ENCODE data around the gene ZBTB7C.

Gene ZBTB7C

DNA sequence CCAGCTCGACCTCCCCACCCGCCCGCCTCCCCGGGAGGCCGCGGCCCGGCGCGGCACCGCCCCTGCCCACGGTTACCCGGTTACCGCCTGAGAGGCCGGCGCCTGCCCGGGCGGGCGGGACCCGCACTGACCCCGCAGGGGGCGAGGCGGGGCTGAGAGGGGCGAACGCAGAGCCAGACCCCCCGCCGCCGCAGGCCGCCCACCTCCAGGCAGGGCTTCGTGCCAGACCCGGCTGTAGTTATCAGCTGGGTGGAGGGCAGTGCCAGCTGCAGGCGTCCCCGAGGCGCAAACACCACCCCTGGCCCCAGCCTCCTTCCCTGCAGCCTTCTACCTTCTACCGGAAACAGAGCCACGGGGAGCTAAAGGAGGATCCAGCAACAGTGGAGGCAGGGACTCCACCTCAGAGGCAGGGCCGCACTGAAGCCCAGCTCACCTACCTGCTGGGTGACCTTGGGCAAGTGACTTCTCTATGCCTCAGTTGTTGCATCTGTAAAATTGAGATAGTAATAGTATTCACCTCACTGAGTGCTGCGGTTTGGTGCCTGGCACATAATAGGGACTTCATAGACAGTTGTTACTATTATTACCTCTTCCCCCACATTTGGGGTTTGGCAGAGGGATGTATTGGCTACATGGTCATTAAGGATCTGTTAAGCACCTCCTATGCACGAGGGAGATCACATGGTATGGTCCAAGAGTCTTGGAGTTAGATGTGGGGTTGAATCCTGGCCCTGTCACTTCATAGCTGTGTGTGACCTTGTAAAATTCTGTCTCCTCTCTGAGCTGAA, 247.1 kb downstream of the ZBTB7C start:
- no peak for DNase-seq

DNA sequence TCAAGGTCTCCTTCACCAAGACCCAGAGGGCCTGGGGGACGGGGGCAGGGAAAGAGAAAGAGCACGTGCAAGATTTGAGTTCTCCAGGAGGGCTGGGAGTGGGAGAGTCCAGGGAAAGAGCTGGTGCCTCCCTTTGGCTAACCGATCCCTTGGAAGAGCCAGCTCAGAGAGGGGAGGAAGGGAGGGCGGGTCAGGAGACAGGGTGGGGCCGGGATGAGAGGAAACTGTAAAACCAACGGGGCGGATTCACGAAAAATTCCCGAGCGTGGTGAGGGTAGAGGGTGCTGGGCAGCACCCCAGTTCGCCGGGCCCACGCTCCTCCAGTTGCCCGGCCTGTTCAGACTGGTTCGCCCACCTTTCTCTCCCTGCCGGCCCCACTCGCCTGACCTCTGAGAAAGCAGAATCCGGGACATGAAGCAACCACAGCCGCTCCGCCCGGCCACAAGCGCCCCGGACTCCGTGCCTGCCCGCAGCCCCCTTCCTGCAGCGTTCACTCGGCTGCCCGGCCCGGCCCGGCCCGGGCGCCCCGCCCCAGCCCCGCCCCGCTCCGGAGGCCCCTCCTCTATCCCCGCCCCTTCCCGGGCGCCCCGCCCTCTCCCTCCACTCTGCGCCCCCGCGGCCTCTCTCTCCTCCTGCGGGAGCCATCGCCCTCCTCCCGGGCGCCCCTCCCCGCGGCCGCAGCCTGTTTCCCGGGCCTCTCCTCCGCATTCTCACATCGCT, 247.8 kb downstream of the ZBTB7C start:
- peak; percentile 74 for DNase-seq

DNA sequence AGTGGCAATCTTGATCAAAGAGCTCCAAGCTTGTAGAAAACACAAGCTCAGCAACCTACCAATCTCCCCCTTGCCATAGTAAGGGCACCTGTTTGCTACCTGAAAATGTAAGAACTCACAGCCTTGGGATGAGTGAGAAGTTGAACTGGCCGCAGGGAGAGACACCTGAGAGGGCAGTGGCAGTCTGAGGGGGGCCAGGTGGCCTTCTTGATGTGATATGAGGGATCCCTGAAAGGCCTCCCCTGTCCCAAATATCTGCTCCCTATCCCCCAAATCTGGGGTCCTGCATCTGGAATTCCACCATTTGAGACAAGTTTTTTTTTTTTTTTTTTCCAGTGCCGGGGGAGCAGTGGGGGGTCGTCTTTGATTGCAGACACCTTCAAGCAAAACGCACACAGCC, 248.6 kb downstream of the ZBTB7C start:
- DNase-seq, result no peak

DNA sequence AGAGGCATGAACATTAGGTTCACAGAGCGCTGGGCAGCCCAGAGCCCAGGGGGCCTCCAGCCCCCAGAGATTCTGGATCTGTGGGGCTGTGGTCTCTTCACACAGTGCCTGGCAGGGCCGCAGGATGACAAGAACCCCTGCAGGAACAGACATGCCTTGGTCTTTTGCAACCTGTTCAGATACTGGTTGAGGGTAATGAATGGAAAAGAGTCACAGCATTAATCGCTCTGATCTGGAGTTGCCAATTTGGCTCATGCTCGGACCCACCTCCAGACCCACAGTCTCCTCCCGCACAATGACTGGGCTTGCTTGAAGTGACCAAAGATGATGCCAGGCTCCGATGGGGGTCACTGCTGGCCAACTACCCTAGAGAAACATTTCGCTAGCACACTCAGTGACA, 249.4 kb downstream of the ZBTB7C start:
- DNase-seq, result no peak

DNA sequence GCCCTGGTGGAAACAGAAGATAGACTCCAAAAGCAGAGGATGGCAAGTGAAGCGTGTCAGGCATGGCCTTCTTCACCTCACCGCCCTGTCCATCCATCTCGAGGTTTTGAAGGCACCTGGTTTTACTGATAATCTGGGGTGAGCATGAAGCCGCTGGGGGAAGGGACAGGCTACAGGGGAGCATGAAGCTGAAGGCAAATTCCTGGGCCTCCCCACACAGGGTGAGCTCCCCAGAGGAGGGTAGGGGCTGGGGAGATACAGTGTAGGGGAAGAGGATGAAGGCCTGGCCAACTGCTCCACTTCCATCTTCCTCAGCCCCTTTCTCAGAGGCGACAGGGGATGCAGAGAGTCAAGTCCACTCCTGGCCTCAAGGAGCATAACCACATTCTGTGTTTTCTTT, 250.5 kb downstream of the ZBTB7C start:
- no peak for DNase-seq

DNA sequence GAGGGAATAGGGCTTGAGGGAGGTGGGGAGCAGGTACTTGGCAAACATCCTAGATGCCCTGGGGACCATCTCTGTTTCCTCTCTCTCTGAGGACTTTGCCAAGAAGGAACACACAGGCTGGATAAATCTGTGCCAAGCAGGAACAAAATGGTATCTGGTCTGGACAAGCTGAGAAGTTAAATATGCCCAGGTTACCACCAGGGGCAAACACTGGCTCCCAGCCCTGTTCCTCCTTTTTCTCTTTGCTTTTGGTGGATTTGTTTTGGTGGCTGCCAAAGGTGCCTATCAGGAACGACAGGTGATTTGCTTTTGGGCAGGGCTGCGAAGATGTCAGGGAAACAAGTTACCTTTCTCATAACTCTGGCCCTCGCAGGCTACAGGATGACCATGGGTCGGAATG, 251.2 kb downstream of the ZBTB7C start:
- no peak for DNase-seq

DNA sequence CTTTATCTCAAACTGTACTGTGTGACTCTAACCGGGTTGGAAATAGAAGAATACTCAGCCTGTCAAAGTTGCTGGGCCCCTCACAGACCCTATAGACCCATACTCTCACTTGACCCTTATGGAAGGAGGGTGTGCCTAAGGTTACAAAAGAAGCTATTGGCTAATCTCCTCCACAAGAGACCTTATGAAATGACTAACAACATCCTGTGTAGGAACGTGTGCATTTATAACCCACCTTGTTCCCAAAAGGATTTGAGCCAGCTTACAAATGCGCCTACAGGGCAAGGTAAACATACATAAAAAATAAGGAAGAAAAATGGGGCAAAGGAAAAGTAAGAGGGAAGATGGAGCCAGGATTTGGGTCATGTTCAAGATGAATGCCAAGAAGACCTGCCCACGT, 253.3 kb downstream of the ZBTB7C start:
- no peak for DNase-seq

DNA sequence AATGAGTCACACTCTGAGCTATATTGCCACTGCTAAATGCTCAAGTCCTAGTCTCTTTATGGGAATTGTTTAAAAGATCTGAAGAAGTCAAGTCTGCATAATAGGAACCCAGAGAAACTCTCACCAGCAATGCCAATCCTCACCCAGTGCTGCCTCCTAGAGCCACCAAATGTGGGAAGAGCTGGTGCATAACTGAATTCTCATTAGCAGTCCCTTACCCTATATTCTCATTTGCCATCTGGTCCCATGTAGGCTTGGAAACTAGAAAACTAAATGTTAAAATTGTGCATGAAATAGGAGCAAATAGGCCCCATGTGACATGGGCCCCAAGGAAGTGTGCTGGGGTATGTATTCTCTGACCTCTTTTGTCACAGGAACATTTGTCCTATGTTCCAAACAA, 254.4 kb downstream of the ZBTB7C start:
- no peak for DNase-seq

DNA sequence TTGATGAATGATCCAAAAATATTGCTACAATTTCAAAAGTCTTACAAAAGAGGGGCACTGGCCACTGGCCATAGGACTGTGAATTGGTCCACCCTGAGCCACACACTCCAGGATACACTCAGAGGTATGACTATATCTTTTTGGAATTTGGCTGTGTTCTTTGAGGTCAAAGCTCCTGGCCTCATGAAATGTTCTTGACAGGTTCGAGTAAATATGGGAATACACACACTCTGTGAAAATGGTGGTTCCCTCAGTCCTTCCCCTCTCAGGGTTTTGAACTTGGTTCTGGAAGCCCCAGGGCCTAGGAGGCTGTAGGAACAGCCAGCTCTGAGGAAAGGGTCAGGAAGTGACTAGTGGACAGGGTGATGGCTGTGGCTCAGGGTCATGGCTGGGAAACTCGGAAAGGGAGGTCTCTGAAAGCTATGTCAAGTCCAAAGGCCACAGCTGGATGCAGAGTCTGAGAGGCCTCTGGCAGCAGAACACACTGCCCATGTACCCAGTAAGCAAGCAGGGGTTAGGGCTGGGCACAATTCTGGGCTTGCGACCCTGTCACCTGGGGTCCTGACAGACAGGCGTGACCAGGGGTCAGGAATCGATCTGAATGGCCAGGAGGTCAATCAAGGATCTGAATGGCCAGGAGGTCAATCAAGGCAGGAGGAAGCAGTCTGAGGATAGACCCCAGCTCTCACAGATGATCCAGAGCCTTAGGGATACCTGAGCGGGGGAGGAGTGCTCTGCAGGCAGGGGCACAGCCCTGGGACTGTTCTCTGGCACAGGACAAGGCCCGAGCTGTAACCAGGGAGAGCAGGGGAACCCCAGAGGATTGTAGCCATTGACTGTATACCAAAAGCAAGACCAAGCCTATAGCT, 255.3 kb downstream of the ZBTB7C start:
- DNase-seq, result peak; percentile 14

DNA sequence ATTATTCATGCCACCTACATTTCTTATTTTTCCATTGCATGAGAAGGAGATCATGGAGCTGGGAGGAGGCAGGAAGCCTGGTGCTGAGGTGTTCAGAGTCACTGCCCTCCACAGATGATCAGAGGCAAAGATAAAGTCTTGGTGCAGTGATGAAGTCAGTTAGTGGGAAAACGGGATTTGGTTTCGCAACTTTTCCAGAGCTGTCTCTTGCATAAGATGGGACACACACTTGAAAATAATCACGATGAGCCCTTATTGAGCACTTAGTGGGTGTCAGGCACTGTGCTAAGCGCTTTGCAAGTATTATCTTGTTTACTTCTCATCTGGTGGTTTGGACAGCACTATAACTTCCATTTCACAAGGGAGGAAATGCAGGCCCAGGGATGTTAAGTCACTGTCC, 256.6 kb downstream of the ZBTB7C start:
- no peak for DNase-seq

DNA sequence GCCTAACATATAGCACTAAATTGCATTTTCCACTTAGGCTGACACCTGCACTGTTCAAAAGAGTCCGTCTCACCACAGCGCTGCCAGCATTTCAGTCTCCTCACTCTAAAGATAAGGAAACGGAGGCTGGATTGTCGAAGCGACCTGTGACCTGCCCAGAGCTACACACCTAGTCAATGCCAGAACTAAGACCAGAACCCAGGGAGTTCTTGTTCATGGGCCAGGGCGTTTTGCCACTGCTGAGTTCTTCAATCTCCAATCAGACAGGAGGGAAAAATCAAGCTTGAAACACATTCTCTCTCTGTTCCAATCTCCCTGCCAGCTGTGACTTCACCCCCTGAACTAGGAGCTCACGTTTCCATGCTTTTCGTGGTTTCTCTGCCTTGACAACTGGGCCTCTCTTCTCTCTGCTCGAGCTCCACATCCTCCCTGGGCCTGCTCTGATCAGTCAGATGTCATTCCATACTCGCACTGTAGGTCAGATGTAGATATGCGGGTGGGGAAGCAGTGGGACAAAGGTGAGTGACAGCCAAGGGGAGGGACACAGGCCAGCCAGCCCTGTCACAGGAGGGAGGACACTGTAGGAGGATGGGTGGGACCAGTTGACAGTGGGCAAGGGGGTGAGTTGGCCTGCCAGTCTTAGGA, 257.6 kb downstream of the ZBTB7C start:
- DNase-seq, result no peak

DNA sequence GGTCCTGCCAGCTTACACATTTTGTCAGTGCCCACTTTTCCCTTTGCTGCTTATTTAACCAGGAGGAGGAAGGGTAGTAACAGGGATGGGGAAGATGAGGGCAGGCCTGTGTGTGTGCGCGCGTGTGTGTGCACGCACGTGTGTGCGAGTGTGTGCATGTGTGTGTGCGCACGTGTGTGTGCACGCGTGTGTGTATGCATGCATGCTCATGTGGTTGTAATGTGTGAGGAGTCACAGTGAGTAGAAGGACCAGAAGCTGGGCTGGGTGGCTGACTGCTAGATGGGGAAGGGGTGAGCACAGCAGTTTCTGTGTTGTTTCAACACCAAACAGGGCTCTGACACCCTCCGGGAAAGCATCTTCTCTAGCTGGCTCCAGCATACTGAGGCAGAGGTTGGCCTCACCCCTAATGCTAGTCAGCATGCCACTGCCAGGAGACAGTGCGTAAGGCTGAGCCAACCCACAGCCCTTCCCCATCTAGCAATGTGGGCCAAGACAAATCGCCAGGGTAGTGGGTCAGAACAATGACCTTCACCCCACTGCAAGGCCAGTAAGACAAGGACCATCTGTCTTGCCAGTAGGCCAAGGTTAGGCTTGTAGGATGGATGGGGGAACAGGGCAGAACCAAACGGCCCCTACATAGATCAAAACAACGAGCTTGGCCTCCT, 260.0 kb downstream of the ZBTB7C start:
- no peak for DNase-seq

DNA sequence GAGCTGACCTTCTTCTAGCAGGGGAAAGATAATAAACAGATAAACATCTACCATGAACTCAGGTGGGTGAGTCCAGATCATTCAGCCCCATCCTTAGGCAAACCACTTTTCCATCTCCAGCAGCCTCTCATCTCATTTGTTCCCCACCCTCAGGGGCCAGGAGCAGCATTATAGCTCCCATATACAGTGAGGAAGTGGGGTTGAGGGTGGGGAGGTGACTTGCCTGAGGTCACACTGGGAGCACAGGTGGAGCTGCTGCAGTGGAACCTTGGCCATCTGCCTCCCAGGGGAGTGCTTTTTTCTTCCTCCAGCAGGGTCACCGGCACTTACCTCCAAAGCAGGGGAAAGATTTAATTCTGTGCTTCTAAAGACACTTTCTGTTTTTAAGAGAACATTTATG, 266.2 kb downstream of the ZBTB7C start:
- DNase-seq, result no peak

DNA sequence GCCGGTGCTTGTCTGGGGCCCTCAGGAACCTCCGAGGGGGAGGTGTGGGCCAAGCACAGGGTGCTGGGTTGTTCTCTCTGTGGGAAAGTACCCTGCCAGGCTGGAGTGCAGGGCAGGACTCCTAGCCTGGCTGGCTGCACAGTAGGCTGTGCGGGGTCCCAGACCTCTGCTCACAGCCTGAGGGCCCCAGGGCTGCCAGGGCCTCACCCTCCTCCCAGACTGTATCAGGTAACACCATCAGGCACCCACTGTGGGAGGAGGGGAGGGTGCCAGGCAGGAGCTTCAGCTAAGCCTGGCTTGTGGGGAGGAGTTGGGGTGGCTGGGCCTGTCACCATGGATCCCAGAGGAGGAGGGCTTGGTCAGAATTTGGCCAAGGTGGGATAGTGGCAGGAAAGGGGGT, 266.8 kb downstream of the ZBTB7C start:
- no peak for DNase-seq

DNA sequence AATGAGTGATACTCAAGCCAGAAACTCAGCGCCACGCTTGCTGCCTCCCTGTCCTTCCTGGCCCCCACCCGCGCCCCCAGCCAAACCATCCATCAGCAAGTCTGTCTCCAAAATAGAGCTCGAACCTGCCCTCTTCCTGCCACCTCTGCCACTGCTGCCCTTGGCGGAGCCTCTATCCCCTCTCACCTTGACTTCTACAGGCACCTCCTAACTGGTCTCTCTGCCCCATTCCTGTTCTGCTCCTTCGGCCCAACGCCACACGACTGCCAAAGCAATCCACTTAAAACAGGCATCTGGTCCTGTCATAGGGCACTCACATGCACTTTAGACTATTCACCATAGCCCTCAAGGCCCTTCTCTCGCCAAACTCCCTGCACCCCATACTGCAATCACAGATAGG, 268.5 kb downstream of the ZBTB7C start:
- no peak for DNase-seq

DNA sequence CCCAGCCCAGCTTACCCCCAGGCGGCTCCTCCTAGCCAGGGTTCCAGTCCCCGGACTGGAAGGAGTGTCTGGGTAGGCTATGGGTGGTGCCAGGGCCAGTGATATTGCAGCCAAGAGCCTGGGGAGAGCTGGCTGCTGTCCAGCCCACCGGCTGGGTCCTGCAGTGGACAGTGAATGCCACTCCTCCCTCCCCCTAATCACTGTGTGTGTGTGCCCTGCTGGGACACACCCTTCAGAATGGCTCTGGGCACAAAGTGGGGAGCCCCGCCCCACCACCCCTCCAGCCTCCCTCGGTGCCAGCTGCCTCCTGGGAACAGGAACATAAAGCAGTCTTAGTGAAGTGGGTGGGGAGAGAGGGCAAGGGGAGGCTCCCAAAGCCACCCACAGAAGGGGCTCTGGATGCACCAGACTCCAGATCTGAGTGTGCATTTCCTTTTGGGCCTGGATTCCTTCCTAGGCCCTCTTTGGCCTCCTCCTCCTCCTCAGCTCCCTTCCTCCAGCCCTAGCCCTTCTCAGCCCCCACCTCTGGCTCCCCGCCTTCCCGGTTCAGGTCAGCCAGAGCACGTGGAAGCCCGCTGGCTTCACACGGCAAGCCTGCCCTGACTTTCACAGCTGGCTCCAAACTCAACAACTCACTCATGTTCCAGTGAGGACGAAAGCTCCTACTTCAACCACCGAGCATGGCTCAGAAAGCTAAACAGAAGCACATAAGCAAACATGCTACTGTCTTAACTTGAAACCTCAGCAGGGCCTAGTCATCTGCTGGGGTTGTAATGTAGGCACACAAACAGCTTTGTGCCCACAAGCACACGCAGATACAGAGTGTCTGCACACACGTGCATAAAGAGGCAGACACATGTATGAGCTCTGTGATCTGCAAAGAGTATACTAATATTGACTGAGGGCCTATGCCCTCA, 269.5 kb downstream of the ZBTB7C start:
- DNase-seq, result no peak

DNA sequence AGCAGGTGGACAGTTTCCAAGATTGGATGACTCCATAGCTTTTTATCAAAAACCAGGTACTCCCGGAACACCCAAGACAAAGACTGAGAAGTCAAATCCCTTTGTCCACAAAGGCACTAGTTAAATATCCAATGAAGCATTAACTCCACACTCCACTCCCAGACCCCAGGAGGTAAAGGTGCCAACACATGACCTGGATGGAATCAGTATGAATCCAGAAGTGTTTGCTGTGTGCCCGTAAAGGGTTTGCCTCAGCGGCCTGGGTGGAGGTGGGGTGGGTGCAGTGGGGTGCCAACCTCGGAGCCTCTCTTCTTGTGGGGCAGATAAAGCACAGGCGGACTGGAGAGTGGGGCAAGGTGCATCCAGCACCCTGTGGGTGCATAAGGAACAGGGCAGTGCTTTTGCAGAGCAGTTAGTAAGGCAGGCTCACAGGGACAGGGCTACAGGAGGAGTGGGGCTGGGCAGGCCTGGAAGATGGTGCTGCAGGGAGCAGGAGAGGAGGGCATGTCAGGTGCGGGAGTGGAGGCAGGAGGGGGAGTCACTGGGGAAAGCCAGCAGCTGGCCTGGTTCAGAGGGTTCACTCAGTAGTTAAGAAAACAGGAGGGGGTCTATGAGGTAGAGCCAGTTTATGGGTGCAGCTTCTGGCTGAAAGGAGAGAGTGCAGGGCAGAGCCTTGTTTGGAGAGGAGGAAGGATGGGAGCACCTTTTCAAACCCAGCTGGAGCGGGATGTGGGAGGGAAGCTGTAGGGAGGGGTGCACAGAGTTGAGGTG, 270.3 kb downstream of the ZBTB7C start:
- DNase-seq, result no peak

DNA sequence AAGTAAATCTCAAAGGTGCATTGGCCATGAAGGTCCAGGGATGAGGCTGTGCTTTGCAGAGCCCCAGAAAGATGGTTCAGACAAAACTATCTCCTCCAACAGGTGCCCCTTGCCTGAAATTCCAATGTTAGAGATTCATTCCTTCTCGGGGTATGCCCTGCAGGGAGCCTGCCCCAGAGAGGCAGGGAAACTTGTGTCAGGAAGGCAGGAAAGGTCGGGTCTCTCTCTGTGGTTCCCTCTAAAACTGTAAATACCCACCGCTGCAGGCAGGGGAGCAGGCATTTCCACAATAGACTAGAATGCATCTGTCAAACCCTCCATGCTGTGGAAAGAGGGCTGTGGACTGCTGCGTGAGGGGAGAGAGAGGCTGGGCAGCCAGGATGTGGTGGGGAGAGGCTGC, 271.0 kb downstream of the ZBTB7C start:
- DNase-seq, result no peak

DNA sequence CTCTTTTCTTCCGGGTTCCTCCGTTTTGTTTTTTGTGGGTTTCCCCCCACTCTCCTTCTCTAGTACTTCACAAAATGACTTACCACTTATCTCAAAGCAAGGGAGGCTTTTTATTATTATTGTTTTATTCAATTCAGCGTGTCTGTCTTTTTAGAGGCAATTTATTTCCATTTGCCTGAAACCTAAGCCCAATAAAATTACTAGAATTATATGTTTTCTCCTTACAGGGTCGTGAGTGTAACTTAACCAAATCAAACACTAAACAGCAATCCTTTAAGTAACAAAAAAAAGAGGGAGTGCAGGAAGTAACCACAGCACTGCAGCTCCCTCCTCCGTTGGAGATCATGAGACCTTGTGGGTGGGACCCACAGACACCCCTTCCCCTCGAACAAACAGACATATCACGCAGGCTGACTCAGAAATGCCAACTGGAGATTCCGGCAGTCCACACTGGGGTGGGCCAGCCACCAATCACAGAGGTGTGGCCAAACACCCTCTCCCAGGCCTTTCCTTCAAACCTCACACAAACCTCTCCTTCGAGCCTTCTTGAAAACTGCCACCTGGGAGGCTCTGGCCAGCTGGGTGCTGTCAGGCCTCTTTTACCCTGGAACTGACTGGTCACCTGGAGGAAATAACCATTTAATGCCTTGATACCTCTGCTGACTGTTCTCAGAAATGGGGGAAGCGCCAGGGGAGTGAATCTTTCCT, 271.7 kb downstream of the ZBTB7C start:
- no peak for DNase-seq

All from fibroblast of skin of abdomen (primary cell).